GM06990 (cell line): Measurements from ENCODE around the gene TMEM151B.

ENCODE experiments used
- DNase-seq: peaks from one replicate; pipeline ENCODE4 v3.0.0-alpha.2; 2011; ENCODE audit not compliant: insufficient read length; ENCODE audit errors: extremely low read depth
- H3K27me3 ChIP-seq: replicated peaks from 2 replicates; pipeline ENCODE4 v1.6.0; 2011; ENCODE audit warnings: low read length; ENCODE audit not compliant: control insufficient read depth, insufficient read depth
- H3K36me3 ChIP-seq: 2 replicates; pipeline ENCODE4 v1.5.1; 2011; ENCODE audit warnings: low read length; ENCODE audit not compliant: control insufficient read depth, insufficient read depth
- H3K4me3 ChIP-seq: replicated peaks from 2 replicates; pipeline ENCODE4 v1.5.1; 2011; ENCODE audit warnings: low read depth, mild to moderate bottlenecking, control low read depth, low read length
- CTCF ChIP-seq: IDR thresholded peaks from 2 replicates; pipeline ENCODE4 v1.5.1; 2011; ENCODE audit warnings: low read length, control low read depth, mild to moderate bottlenecking, inconsistent platforms; ENCODE audit not compliant: insufficient read depth, poor library complexity, severe bottlenecking

TMEM151B gene

GRCh38 chr6:44277763-44278162 lies 7.5 kb downstream of the TMEM151B start:
- no peaks in the 10 kb centered on the region for H3K36me3 ChIP-seq
- no peaks in the 10 kb centered on the region; the same call in none of the 2 replicates for H3K27me3 ChIP-seq
- TF ChIP-seq CTCF: no peak
- H3K4me3 ChIP-seq: no peak overlapping the region
- no peak for DNase-seq

- DNase-seq: no peak
- no peaks in the 10 kb centered on the region; the same call in none of the 2 replicates for H3K27me3 ChIP-seq
- no peaks in the 10 kb centered on the region for H3K36me3 ChIP-seq
- no peak for TF ChIP-seq CTCF
- no peak overlapping the region for H3K4me3 ChIP-seq
These were observed 8.1 kb downstream of the TMEM151B start for GRCh38 chr6:44278315-44278714.

GRCh38 chr6:44278774-44279697 lies 8.8 kb downstream of the TMEM151B start:
- TF ChIP-seq CTCF: no peak
- Histone ChIP-seq H3K36me3 (no peaks in the 10 kb centered on the region), H3K4me3 (no peak overlapping the region), H3K27me3 (no peaks in the 10 kb centered on the region; the same call in none of the 2 replicates)
- DNase-seq: no peak

GRCh38 chr6:44284121-44284520 lies 13.9 kb downstream of the TMEM151B start:
- DNase-seq: no peak
- H3K4me3 ChIP-seq: no peak overlapping the region
- H3K27me3 ChIP-seq: no peaks in the 10 kb centered on the region; the same call in none of the 2 replicates
- no peaks in the 10 kb centered on the region for H3K36me3 ChIP-seq
- TF ChIP-seq CTCF: no peak

GRCh38 chr6:44284867-44285266 lies 14.6 kb downstream of the TMEM151B start:
- TF ChIP-seq CTCF: no peak
- Histone ChIP-seq H3K4me3 (no peak overlapping the region), H3K36me3 (no peaks in the 10 kb centered on the region), H3K27me3 (peaks cover 1% of the 10 kb centered on the region)
- no peak for DNase-seq
